ENCODE data around the gene MEIS2. TPM values are rescaled to one million over a fixed set of nuclear protein-coding genes. Genes with fewer than 3 reads are reported as not detected.

Gene MEIS2
- total and polyA plus RNA-seq, 12 donors: 21.1 to 64.5 (median 48.5) TPM

GRCh38 chr15:37034835-37035748 is 65.3 kb downstream of the MEIS2 start:
- no peak for ATAC-seq
- peaks cover 3 to 58% (median 34%) of the 10 kb centered on the region in 9 donors for H3K4me1 ChIP-seq
- intact Hi-C loops (cut with DNase I): no loop called here
- no peak overlapping the region for H3K4me3 ChIP-seq
- TF ChIP-seq CTCF (IDR thresholded peaks at IDR 0.05): no peak
- 64% methylated on average over 10 of the region's 10 CpGs for WGBS, 2 donors
- no peak for DNase-seq
- H3K9me3 ChIP-seq: no peaks in the 10 kb centered on the region
- no peaks in the 10 kb centered on the region for H3K27me3 ChIP-seq
- H3K36me3 ChIP-seq: peaks cover 0 to 20% (median 5%) of the 10 kb centered on the region in 9 donors
- H3K27ac ChIP-seq: peak overlapping the region in 6 of 10 donors; percentile 10 to 51 (median 28)

GRCh38 chr15:37034392-37034791 is 66.0 kb downstream of the MEIS2 start:
- Histone ChIP-seq H3K27ac (peak overlapping the region in 6 of 10 donors; percentile 10 to 51 (median 28)), H3K9me3 (no peaks in the 10 kb centered on the region), H3K4me1 (peaks cover 3 to 60% (median 30%) of the 10 kb centered on the region in 9 donors), H3K4me3 (no peak overlapping the region), H3K36me3 (peaks cover 0 to 20% (median 5%) of the 10 kb centered on the region in 9 donors), H3K27me3 (no peaks in the 10 kb centered on the region)
- intact Hi-C loops (cut with DNase I): no loop called here
- no peak for TF ChIP-seq CTCF (IDR thresholded peaks at IDR 0.05)
- peak in 3 of 8 donors; percentile 32 to 59 (median 36) for ATAC-seq
- WGBS, 2 donors: 47 to 68% methylated on average over 7 of the region's 7 CpGs
- DNase-seq: no peak

GRCh38 chr15:37032091-37032775 is 68.1 kb downstream of the MEIS2 start:
- ATAC-seq: no peak
- DNase-seq: no peak
- Histone ChIP-seq H3K36me3 (peaks cover 0 to 20% (median 5%) of the 10 kb centered on the region in 9 donors), H3K4me1 (peaks cover 0 to 60% (median 21%) of the 10 kb centered on the region in 9 donors), H3K4me3 (no peak overlapping the region), H3K9me3 (no peaks in the 10 kb centered on the region), H3K27ac (peak overlapping the region in 2 of 10 donors; percentile 21 to 35), H3K27me3 (no peaks in the 10 kb centered on the region)
- WGBS, 2 donors: 58 to 62% methylated on average over 4 of the region's 4 CpGs
- TF ChIP-seq CTCF (IDR thresholded peaks at IDR 0.05): no peak
- intact Hi-C loops (cut with DNase I): no loop called here

GRCh38 chr15:37031198-37031597 is 69.2 kb downstream of the MEIS2 start:
- ATAC-seq: no peak
- WGBS, 2 donors: 46 to 49% methylated on average over 4 of the region's 4 CpGs

More at GRCh38 chr15:37031198-37031597, 69.2 kb downstream of the MEIS2 start:
- no peak overlapping the region for H3K27ac ChIP-seq
- intact Hi-C loops (cut with DNase I): no loop called here
- H3K27me3 ChIP-seq: no peaks in the 10 kb centered on the region
- H3K9me3 ChIP-seq: no peaks in the 10 kb centered on the region
- no peak for DNase-seq
- H3K4me3 ChIP-seq: no peak overlapping the region
- peaks cover 0 to 15% (median 0%) of the 10 kb centered on the region in 9 donors for H3K36me3 ChIP-seq
- peaks cover 0 to 69% (median 18%) of the 10 kb centered on the region in 9 donors for H3K4me1 ChIP-seq
- TF ChIP-seq CTCF (IDR thresholded peaks at IDR 0.05): no peak

Data from heart right ventricle (tissue), 16 donors.